HG03575 (cell line): ENCODE results near the gene DNAH7.

Experiments used
- ATAC-seq: cut with Tn5 transposase; IDR thresholded peaks from one replicate; pipeline ENCODE4 v1.9.1; 2021; ENCODE audit not compliant: unreplicated experiment, insufficient number of reproducible peaks, low FRiP score; ENCODE audit errors: extremely low read depth

Gene DNAH7

DNA sequence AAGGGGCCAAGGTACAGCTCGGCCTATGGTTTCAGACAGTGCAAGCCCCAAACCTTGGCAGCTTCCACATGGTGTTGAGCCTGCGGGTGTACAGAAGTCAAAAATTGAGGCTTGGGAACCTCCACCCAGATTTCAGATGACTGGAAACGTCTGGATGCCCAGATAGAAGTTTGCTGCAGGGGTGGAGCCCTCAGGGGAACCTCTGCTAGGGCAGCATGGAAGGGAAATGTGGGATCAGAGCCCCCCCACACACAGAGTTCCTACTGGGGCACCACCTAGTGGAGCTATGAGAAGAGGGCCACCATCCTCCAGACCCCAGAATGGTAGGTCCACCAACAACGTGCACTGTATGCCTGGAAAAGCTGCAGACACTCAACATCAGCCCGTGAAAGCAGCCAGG, 15.0 kb upstream of the DNAH7 start:
- no peak for ATAC-seq

DNA sequence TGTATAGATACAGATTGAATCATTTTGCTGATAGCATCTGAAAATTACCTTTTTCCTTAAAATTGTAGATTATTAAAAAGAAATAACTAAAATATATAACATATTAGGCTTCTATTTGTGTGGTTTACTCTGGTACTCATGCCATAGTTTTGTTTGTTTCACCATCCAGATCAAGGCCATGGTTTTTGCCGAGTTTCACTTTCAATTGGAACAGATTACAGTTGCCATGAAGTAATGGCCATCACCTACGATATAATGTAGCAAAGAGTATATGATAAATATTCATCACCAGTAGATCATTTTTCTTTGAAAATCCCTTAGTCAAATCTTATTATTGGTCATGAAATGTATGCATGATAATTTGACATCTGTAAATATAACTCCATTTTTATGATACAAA, 11.9 kb upstream of the DNAH7 start:
- ATAC-seq: no peak

DNA sequence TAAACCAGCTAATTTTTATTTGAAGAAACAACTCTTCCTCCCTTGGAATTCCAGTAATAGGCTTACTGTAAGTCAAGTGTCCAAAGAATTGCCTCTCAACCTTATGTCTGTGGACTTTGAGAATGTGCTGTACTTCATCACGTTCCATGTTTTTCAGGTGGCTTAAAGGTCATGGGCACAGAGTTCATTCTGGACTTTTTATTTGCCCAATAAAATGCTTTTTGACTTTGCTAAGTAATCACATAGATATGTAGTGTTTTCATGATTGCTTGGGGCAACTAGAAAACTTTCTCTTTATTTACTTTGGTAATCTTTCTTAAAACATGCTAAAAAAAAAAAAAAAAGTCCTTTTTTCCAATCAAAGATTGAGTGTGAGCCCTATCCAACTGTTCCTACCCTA, 10.4 kb upstream of the DNAH7 start:
- no peak for ATAC-seq

DNA sequence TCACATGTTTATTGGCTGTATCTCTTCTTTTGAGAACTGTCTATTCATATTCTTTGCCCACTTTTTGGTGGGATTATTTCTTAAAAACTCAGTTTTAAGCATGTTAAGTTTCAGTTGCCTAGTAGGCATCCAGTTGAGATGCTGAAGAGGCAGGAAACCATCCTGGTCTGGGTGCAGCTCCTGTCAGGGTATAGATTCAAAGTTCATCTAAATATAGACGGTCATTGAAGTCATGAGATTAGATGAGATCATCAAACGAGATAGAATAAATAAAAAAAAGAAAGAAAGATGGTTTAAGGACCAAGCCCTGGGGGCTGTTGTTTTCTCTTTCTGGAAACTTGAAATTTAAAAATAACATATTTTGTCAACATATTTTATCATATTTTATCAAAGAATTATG, 9.2 kb upstream of the DNAH7 start:
- ATAC-seq: no peak

DNA sequence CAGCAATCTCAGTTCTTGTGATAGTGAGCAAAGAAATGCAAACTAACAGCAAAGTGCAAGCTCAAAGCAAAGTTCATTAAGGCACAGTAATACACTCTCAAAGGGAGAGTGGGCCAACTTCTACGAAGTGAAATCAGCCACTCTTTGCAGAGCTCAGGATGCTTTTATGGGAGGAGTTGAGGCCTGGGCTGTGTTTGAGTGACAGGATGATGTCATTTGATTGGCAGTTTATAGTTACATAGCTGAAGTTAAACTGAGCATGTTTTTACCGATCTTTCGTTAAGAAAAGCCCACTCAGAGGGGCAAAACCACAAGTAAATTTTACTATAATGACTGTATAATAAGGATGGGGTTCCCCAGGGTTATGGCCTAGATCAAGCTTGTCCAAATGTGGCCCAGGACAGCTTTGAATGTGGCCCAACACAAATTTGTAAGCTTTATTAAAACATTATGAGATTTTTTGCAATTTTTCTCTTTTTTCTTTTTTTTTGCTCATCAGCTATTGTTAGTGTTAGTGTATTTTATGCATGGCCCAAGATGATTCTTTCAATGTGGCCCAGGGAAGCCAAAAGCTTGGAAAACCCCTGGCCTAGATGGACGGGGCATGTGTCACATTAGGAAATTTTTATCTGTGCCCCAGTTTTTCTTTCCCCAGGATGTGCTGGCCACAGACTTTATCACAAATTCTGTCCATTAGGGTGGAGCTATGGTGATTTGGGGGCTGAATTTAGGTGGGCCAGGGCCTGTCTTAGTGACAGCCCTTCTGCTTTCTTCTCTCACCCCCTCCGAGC, 8.3 kb upstream of the DNAH7 start:
- no peak for ATAC-seq

- ATAC-seq: no peak
Observed at GRCh38 chr2:196075196-196075595, 6.6 kb upstream of the DNAH7 start.

GRCh38 chr2:196074631-196075030, 6.0 kb upstream of the DNAH7 start:
- ATAC-seq: no peak

- no peak for ATAC-seq
Observed at GRCh38 chr2:196073521-196073920, 4.9 kb upstream of the DNAH7 start.

DNA sequence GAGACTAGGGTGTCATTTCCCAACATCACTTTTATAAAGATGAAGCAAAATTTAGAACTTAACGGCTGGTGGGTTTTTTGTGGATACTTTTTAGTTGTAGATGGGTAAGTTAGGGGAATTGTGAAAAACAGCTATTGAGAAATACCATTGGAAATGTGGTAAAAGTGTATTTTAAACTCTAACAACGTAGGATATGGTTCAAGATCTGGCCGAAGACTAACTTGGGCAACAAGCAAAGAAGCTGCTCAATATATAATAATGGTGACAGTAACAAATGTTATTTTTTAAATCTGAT, 1.6 kb downstream of the DNAH7 start:
- no peak for ATAC-seq

DNA sequence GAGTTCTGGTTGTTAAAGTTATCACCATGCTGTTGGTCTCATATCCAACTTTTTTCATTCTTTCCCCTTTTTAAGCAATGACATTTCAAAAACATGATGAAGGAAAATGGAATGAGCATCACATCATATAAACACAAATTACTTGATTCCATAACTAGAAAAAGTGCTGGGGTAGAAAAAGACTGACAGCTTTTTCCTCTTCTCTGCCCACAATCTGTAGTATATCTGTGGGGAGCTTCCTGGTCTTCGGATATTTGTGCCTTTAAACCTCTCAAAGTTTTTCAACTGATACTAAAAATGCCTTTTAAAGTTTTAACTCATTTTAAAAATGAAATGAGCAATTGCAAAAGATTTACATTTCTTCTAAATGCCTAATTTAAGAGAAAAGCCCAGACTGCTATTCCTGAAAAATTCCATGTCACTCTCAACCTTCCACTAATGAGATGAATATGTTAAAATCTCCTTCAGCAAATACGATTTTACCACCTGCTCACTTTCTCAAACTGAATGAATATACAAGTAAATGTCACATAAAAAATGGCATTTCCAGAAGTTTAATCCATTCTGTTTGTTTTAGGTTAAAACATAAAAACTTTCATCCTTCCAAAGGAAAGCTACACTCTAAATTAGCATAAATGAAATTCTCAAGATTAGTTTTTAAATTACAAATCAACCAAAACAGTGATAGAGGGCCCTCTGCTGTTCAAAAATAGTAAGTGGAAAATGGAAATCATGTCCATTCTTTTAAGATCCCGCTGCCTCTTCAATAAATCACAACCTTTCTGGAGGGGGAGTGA, 2.1 kb downstream of the DNAH7 start:
- ATAC-seq: no peak

- ATAC-seq: no peak
Observed at GRCh38 chr2:196063773-196064172, 4.9 kb downstream of the DNAH7 start.

- ATAC-seq: no peak
Observed at GRCh38 chr2:196059491-196059960, 9.1 kb downstream of the DNAH7 start.

DNA sequence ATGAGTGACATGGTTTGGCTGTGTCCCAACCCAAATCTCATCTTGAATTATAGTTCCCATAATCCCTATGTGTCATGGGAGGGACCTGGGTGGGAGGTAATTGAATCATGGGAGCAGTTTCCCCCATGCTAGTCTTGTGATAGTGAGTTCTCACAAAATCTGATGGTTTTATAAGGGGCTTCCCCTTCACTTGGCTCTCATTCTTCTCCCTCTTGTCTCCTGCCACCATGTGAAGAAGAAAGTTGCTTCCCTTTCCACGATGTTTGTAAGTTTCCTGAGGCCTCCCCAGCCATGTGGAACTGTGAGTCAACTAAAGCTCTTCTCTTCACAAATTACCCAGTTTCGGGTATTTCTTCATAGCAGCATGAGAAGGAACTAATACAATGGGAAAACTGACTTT, 14.0 kb downstream of the DNAH7 start:
- ATAC-seq: no peak

- ATAC-seq: no peak
Observed at GRCh38 chr2:196046123-196046917, 22.3 kb downstream of the DNAH7 start.

DNA sequence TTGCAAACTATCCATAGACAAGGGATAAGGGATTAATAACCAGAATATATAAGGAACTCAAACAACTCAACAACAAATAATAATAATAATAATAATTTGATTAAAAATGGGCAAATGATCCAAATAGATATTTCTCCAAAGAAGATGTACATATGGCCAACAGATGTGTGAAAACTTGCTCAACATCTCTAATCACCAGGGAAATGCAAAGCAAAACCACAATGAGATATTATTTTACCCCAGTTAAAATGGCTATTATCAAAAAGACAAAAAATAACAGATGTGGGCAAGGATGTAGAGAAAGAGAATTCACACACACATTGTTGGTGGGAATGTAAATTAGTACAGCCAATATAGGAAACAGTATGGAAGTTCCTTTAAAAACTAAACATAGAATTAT, 26.9 kb downstream of the DNAH7 start:
- ATAC-seq: no peak

DNA sequence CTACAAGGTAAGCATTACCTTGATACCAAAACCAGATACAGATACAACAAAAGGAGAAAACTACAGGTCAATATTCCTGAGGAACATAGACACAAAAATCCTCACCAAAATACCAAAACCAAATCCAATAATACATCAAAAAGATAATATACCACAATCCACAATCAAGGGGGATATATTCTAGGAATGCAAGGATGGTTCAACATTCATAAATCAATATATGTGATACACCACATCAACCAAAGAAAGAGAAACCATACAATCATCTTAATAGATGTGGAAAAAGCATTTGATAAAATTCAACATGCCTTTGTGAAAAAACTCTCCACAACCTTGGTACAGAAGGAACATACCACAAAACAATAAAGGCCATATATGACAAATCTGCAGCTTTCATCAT, 28.4 kb downstream of the DNAH7 start:
- ATAC-seq: no peak

DNA sequence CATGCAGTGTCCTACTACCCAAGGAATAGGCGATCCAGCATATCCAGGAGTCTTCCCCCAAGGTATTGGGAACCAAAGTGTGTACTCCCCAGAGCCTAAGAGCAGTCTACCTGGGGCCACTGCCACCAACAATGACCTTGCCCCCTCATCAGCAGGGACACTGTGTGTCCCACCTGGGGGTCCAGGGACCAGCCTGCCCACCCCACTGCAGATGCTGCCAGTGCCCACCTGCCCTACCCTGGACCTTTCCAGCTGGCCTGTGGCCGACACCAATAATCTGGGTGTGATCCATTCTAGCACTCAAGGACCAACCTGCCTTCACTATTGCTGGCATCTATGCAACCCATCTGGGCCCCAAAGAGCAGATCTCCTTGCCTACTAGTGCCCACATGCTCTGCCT, 32.2 kb downstream of the DNAH7 start:
- ATAC-seq: no peak

DNA sequence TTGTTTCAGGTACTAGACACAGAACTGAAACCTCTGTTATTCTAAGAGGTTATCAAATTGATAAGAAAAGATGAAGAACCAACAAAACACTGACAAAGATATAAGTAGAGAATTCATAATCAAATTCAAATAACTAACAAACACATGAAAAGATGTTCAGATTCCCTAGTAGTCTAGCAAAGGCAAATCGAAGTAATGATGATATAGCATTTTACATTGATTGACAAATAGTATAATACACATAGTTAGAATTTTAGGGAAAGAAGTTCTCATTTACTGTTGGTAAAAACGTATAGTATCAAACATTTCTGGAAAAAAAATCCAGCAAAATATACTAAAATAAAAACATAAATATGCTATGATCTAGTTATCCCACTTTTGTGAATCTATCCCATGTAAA, 50.6 kb downstream of the DNAH7 start:
- ATAC-seq: no peak

GRCh38 chr2:196012314-196012713, 56.3 kb downstream of the DNAH7 start:
- ATAC-seq: no peak

DNA sequence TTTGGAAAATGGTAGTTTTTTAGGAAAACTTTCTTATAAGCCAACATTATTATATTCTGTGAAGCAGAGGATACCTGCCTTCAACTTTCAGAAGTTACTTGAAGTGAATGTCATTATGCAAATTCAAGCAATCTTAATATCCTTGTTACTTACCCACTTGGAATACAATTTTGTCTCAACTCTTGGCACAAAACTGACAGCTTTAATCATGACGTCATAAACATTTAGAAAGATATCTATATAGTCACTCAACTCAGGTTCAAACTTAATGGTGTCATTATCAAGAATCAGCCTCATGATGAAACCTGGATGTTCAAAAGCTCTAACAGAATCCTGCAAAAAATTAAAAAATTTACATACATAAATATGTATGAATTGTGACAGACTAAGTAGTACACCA, 68.1 kb downstream of the DNAH7 start:
- ATAC-seq: no peak
